SK-N-SH (cell line): ENCODE results near the gene HOXD11. TPM values are rescaled to one million over a fixed set of nuclear protein-coding genes. Genes with fewer than 3 reads are reported as not detected.

ENCODE experiments used
- CTCF ChIA-PET: fragments of 300-600, 350-600 bp; formaldehyde crosslinking; extraction: SDS; loops from one replicate; lab custom pipeline; 2021; lab: Yijun Ruan, JAX
- POLR2A ChIA-PET: fragments of 350-600 bp; sonication (Branson Sonifier 250); formaldehyde crosslinking; extraction: SDS; loops from one replicate; lab custom pipeline; 2020; ENCODE audit warnings: antibody characterized with exemption, inconsistent platforms; lab: Yijun Ruan, JAX
- DNase-seq: peaks from one replicate; pipeline ENCODE4 v3.0.0; 2012
- H2AFZ ChIP-seq: fragments of 200-600 bp; sonication (generic); 2 replicates; pipeline ENCODE4 v1.8.1; 2016; ENCODE audit warnings: antibody characterized with exemption, mild to moderate bottlenecking, low read depth
- H3F3A ChIP-seq: fragments of 200-600 bp; sonication (generic); replicated peaks from 2 replicates; pipeline ENCODE3; 2016; ENCODE audit warnings: antibody characterized with exemption, mild to moderate bottlenecking; ENCODE audit not compliant: insufficient read depth
- H3K27ac ChIP-seq, 2 experiments: fragments of 200-500 bp in 1 of 2; fragments of 200-600 bp in 1 of 2; sonication (Bioruptor generic) in 1 of 2; sonication (generic), shearing (Covaris generic) in 1 of 2; 2 replicates each; pipeline versions ENCODE4 v1.5.1 to v1.6.1; 2014 to 2016; ENCODE audit warnings: low read depth in 2 of 2, inconsistent platforms in 1 of 2, low read length in 1 of 2, mild to moderate bottlenecking in 1 of 2, mixed read lengths in 1 of 2
- H3K27me3 ChIP-seq: fragments of 200-600 bp; sonication (generic), shearing (Covaris generic); 2 replicates; pipeline ENCODE4 v1.6.1; 2016; ENCODE audit warnings: mixed run types; ENCODE audit not compliant: insufficient read depth
- H3K36me3 ChIP-seq, 2 experiments: fragments of 200-500 bp in 1 of 2; fragments of 200-600 bp in 1 of 2; sonication (Bioruptor generic) in 1 of 2; sonication (generic) in 1 of 2; replicated peaks in 1 of 2; 2 replicates each; pipeline versions ENCODE3 to v1.5.1; 2014 to 2016; ENCODE audit warnings: low read length in 1 of 2, mild to moderate bottlenecking in 1 of 2; ENCODE audit not compliant: insufficient read depth in 2 of 2, control insufficient read depth in 1 of 2
- H3K4me1 ChIP-seq, 2 experiments: fragments of 200-500 bp in 1 of 2; fragments of 200-600 bp in 1 of 2; sonication (Bioruptor generic) in 1 of 2; sonication (generic), shearing (Covaris generic) in 1 of 2; 2 replicates each; pipeline versions ENCODE4 v1.5.1 to v1.6.1; 2014 to 2016; ENCODE audit warnings: low read depth in 1 of 2, low read length in 1 of 2, mixed run types in 1 of 2; ENCODE audit not compliant: insufficient read depth in 2 of 2, control insufficient read depth in 1 of 2
- H3K4me2 ChIP-seq: fragments of 200-600 bp; sonication (generic), shearing (Covaris generic); 2 replicates; pipeline ENCODE4 v1.6.1; 2017; ENCODE audit warnings: mixed run types
- H3K4me3 ChIP-seq, 2 experiments: fragments of 200-500 bp in 1 of 2; fragments of 200-600 bp in 1 of 2; sonication (Bioruptor generic) in 1 of 2; sonication (generic), shearing (Covaris generic) in 1 of 2; 2 replicates each; pipeline versions ENCODE4 v1.5.1 to v1.8.1; 2014 to 2016; ENCODE audit warnings: low read depth in 2 of 2, inconsistent platforms in 1 of 2, low read length in 1 of 2, mild to moderate bottlenecking in 1 of 2, mixed read lengths in 1 of 2, moderate library complexity in 1 of 2
- H3K79me2 ChIP-seq: fragments of 200-600 bp; sonication (generic); 2 replicates; pipeline ENCODE4 v1.8.1; 2017; ENCODE audit warnings: mild to moderate bottlenecking; ENCODE audit not compliant: insufficient read depth
- H3K9ac ChIP-seq: fragments of 200-600 bp; sonication (generic); 2 replicates; pipeline ENCODE4 v1.6.1; 2017; ENCODE audit warnings: mixed run types
- H3K9me2 ChIP-seq: fragments of 200-600 bp; sonication (generic); 2 replicates; pipeline ENCODE4 v1.6.1; 2017; ENCODE audit warnings: mixed run types
- H3K9me3 ChIP-seq: fragments of 200-600 bp; sonication (generic); 2 replicates; pipeline ENCODE4 v1.6.1; 2017; ENCODE audit warnings: mixed run types, mild to moderate bottlenecking, moderate library complexity
- H4K20me1 ChIP-seq: fragments of 200-600 bp; sonication (generic); 2 replicates; pipeline ENCODE4 v1.6.1; 2017; ENCODE audit warnings: mild to moderate bottlenecking, mixed run types; ENCODE audit not compliant: insufficient read depth
- CHD2 ChIP-seq: fragments of 150-350 bp; IDR thresholded peaks from 2 replicates; pipeline ENCODE4 v1.6.1; 2018; ENCODE audit warnings: low read length; ENCODE audit not compliant: partially characterized antibody
- ELF1 ChIP-seq: IDR thresholded peaks from 2 replicates; pipeline ENCODE4 v1.4.0; 2012
- FOSL2 ChIP-seq: IDR thresholded peaks from 2 replicates; pipeline ENCODE4 v1.4.0; 2012; ENCODE audit warnings: low read depth, mild to moderate bottlenecking, moderate library complexity, borderline replicate concordance
- FOXJ3 ChIP-seq: sonication (generic); formaldehyde crosslinking; IDR thresholded peaks from 2 replicates; pipeline ENCODE4 v1.5.1; 2020; ENCODE audit warnings: mild to moderate bottlenecking, missing genetic modification reagents
- GABPA ChIP-seq: IDR thresholded peaks from 2 replicates; pipeline ENCODE4 v1.4.0; 2012; ENCODE audit warnings: low read depth, mild to moderate bottlenecking
- GATA2 ChIP-seq: sonication (generic); formaldehyde crosslinking; IDR thresholded peaks from 2 replicates; pipeline ENCODE4 v1.5.0; 2020; ENCODE audit warnings: mild to moderate bottlenecking, missing genetic modification reagents
- MEF2A ChIP-seq: IDR thresholded peaks from 2 replicates; pipeline ENCODE4 v1.4.0; 2012; ENCODE audit warnings: low read depth, borderline replicate concordance
- MXI1 ChIP-seq: IDR thresholded peaks from 2 replicates; pipeline ENCODE4 v1.6.1; 2012; ENCODE audit warnings: mild to moderate bottlenecking, low read depth, low read length, improper control_type of control experiment
- NFIC ChIP-seq: IDR thresholded peaks from 2 replicates; pipeline ENCODE4 v1.4.0; 2012; ENCODE audit warnings: borderline replicate concordance
- NRF1 ChIP-seq: IDR thresholded peaks from 2 replicates; pipeline ENCODE4 v1.6.1; 2012; ENCODE audit warnings: low read depth, mild to moderate bottlenecking, low read length
- POLR2AphosphoS5 ChIP-seq: IDR thresholded peaks from 2 replicates; pipeline ENCODE4 v1.6.1; 2012; ENCODE audit warnings: low read depth, low read length
- RAD21 ChIP-seq: IDR thresholded peaks from 2 replicates; pipeline ENCODE4 v1.6.1; 2012; ENCODE audit warnings: mild to moderate bottlenecking, low read length
- RXRA ChIP-seq: IDR thresholded peaks from 2 replicates; pipeline ENCODE4 v1.4.0; 2012; ENCODE audit warnings: low read depth, mild to moderate bottlenecking, borderline replicate concordance
- SIN3A ChIP-seq: IDR thresholded peaks from 2 replicates; pipeline ENCODE4 v1.6.1; 2012; ENCODE audit warnings: low read depth, mild to moderate bottlenecking, low read length, moderate library complexity, borderline replicate concordance
- SMC3 ChIP-seq: IDR thresholded peaks from 2 replicates; pipeline ENCODE4 v1.6.1; 2012; ENCODE audit warnings: low read depth, low read length, improper control_type of control experiment
- YY1 ChIP-seq: IDR thresholded peaks from 2 replicates; pipeline ENCODE4 v1.4.0; 2012; ENCODE audit warnings: low read depth, mild to moderate bottlenecking
- WGBS: methylation state at CpG from one replicate; pipeline ENCODE4 v1.1.6; 2017; ENCODE audit warnings: low lambda C conversion rate; 5-methylcytosine and 5-hydroxymethylcytosine counted together
- polyA plus RNA-seq, 3 experiments: library from polyadenylated mRNA; depleted of rRNA; stranded (reverse); fragments of >200 nt; gene quantifications; 2 replicates each; pipeline ENCODE4 v1.2.3, GENCODE V29; 2012
- TF ChIP-seq, protein P1 (sequence below): fragments of 200-600 bp; sonication (generic); IDR thresholded peaks from 2 replicates; pipeline ENCODE4 v1.6.1; 2017; ENCODE audit warnings: antibody characterized with exemption, mild to moderate bottlenecking, moderate library complexity
- TF ChIP-seq, protein P2 (sequence below): IDR thresholded peaks from 2 replicates; pipeline ENCODE4; 2012
- TF ChIP-seq, protein P3 (sequence below): IDR thresholded peaks from 2 replicates; pipeline ENCODE4 v1.4.0; 2012; ENCODE audit warnings: low read depth

The HOXD11 gene
- polyA plus RNA-seq, 1 of the 3 experiments (the other 2 are of a cell fraction) = not detected

DNA sequence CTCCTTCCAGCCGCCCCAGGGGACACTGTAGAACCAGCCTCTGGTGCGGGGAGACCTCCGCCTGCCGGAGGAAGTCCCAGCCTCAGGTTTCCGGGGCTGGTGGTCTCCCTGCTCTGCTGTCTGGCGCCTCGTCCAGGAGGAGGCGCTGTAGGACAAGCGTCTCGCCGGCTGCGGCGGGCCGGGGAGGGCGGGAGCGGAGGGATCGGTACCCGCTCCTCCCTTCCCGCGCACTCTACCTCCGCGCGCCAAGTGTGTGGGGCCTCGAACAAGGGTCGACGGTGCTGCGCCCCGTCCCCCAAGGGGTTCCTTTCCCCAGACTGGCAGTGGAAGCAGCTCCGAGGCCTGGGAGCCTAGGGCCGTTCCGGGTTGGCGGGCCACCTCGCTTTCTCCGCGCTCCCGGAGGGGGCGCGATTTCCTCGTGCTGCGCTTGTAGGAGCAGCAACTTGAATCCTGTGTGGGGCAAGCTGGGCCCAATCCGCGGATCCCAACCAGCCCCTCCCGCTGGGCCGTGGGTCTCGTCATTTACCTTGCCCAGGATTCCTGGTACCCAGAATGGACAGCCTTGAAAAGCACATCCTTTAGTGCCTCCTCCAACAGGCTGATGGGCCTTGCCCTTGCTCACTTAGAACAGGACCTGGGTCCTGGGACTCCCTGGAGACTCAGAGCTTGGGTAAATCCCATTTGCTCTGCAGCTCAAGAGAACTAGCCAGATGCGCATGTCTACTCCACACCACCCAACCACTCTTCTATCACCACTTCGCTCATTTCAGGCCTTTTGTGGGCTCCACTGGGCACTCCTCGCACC is 33.6 kb downstream of the HOXD11 start:
- CTCF ChIA-PET = interaction anchor here (0.6 to 26.1 kb wide), 64 partner anchors 9 to 1024 kb away, joined by 3 to 1047 read pairs (median 4); partner anchors contain the start of genes HOXD3, HOXD4 and HOXD9
- Histone ChIP-seq H3K36me3 (no peaks in the 10 kb centered on the region), H3K4me1 (peaks cover 5 to 27% of the 10 kb centered on the region in 2 experiments; a peak in 2 of 4 replicates), H3K9me3 (no peaks in the 10 kb centered on the region), H2AFZ (peak overlapping the region; percentile 89), H3K9ac (peak overlapping the region; percentile 60; the same call in 1 of the 2 replicates), H3K27me3 (no peaks in the 10 kb centered on the region), H3K9me2 (no peaks in the 10 kb centered on the region), H3K79me2 (peaks cover 49% of the 10 kb centered on the region), H4K20me1 (no peaks in the 10 kb centered on the region), H3K27ac (peak overlapping the region; percentile 58 to 63), H3K4me2 (peak overlapping the region; percentile 96), H3F3A (peaks cover 17% of the 10 kb centered on the region), H3K4me3 (peak overlapping the region; percentile 61 to 79)
- peak; percentile 96 for DNase-seq
- WGBS = 17% methylated on average over 16 of the region's 48 CpGs
- TF ChIP-seq ELF1 (peak; percentile 46; the same call in 1 of the 2 replicates), NRF1 (0 out of 2 replicates have a peak, but pooled peaks have one; percentile 4), MEF2A (no peak), NFIC (no peak), SMC3 (peak; percentile 82), POLR2AphosphoS5 (no peak), GATA2 (CRISPR knock-in tag) (no peak), FOXJ3 (no peak), GABPA (peak; percentile 66), FOSL2 (no peak), MXI1 (no peak), CHD2 (peak; percentile 59), SIN3A (no peak), YY1 (0 out of 2 replicates have a peak, but pooled peaks have one; percentile 43), RAD21 (peak; percentile 80), RXRA (no peak)
- TF ChIP-seq, protein P1, sequence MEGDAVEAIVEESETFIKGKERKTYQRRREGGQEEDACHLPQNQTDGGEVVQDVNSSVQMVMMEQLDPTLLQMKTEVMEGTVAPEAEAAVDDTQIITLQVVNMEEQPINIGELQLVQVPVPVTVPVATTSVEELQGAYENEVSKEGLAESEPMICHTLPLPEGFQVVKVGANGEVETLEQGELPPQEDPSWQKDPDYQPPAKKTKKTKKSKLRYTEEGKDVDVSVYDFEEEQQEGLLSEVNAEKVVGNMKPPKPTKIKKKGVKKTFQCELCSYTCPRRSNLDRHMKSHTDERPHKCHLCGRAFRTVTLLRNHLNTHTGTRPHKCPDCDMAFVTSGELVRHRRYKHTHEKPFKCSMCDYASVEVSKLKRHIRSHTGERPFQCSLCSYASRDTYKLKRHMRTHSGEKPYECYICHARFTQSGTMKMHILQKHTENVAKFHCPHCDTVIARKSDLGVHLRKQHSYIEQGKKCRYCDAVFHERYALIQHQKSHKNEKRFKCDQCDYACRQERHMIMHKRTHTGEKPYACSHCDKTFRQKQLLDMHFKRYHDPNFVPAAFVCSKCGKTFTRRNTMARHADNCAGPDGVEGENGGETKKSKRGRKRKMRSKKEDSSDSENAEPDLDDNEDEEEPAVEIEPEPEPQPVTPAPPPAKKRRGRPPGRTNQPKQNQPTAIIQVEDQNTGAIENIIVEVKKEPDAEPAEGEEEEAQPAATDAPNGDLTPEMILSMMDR = peak; percentile 87
- TF ChIP-seq, protein P2, sequence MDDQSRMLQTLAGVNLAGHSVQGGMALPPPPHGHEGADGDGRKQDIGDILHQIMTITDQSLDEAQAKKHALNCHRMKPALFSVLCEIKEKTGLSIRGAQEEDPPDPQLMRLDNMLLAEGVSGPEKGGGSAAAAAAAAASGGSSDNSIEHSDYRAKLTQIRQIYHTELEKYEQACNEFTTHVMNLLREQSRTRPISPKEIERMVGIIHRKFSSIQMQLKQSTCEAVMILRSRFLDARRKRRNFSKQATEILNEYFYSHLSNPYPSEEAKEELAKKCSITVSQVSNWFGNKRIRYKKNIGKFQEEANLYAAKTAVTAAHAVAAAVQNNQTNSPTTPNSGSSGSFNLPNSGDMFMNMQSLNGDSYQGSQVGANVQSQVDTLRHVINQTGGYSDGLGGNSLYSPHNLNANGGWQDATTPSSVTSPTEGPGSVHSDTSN = no peak
- TF ChIP-seq, protein P3, sequence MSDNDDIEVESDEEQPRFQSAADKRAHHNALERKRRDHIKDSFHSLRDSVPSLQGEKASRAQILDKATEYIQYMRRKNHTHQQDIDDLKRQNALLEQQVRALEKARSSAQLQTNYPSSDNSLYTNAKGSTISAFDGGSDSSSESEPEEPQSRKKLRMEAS = peak; percentile 55; the same call in 1 of the 2 replicates
- POLR2A ChIA-PET = interaction anchor here (0.6 to 3.0 kb wide), 8 partner anchors 9 to 503 kb away, joined by 3 to 21 read pairs (median 4); partner anchors contain the start of gene MTX2
